ENCODE data around the gene USP6NL.

USP6NL gene

GRCh38 chr10:11548065-11548767 lies 63.2 kb downstream of the USP6NL start:
- DNase-seq, result peak; percentile 3

- no peak for DNase-seq
Measured at GRCh38 chr10:11546581-11546980, 64.9 kb downstream of the USP6NL start.

GRCh38 chr10:11541296-11541695 lies 70.2 kb downstream of the USP6NL start:
- DNase-seq, result no peak

GRCh38 chr10:11539191-11539868 lies 72.1 kb downstream of the USP6NL start:
- DNase-seq, result peak; percentile 11

GRCh38 chr10:11538834-11539190 lies 72.6 kb downstream of the USP6NL start:
- no peak for DNase-seq

- DNase-seq, result no peak
Measured at GRCh38 chr10:11536228-11536627, 75.2 kb downstream of the USP6NL start.

- DNase-seq, result no peak
Measured at GRCh38 chr10:11535346-11535959, 76.0 kb downstream of the USP6NL start.

GRCh38 chr10:11533328-11533781 lies 78.1 kb downstream of the USP6NL start:
- no peak for DNase-seq

- DNase-seq, result no peak
Measured at GRCh38 chr10:11532306-11532705, 79.1 kb downstream of the USP6NL start.

- DNase-seq, result no peak
Measured at GRCh38 chr10:11530806-11531205, 80.6 kb downstream of the USP6NL start.

GRCh38 chr10:11529276-11529903 lies 82.1 kb downstream of the USP6NL start:
- DNase-seq, result no peak

- DNase-seq, result no peak
Measured at GRCh38 chr10:11528286-11528685, 83.2 kb downstream of the USP6NL start.

- DNase-seq, result no peak
Measured at GRCh38 chr10:11527691-11528255, 83.7 kb downstream of the USP6NL start.

- no peak for DNase-seq
Measured at GRCh38 chr10:11527068-11527467, 84.4 kb downstream of the USP6NL start.

- DNase-seq, result no peak
Measured at GRCh38 chr10:11525503-11525902, 85.9 kb downstream of the USP6NL start.

GRCh38 chr10:11522821-11523245 lies 88.6 kb downstream of the USP6NL start:
- DNase-seq, result no peak

GRCh38 chr10:11521860-11522259 lies 89.6 kb downstream of the USP6NL start:
- no peak for DNase-seq

GRCh38 chr10:11520892-11521291 lies 90.6 kb downstream of the USP6NL start:
- no peak for DNase-seq

- DNase-seq, result no peak
Measured at GRCh38 chr10:11517150-11517549, 94.3 kb downstream of the USP6NL start.

- DNase-seq, result no peak
Measured at GRCh38 chr10:11516431-11516746, 95.1 kb downstream of the USP6NL start.

- peak; percentile 46 for DNase-seq
Measured at GRCh38 chr10:11515596-11516430, 95.6 kb downstream of the USP6NL start.

GRCh38 chr10:11513727-11514126 lies 97.7 kb downstream of the USP6NL start:
- DNase-seq, result no peak

- no peak for DNase-seq
Measured at GRCh38 chr10:11512596-11512995, 98.9 kb downstream of the USP6NL start.

All from NCI-H2171 treated with DMSO at 0.1 percent for 48 hours (cell line).